IPS-15b (cell line): ENCODE measurements around the gene PMEPA1.

Source experiments
- H3K27me3 ChIP-seq: one replicate; pipeline ENCODE4 v1.6.1; 2013; ENCODE audit warnings: low read length; ENCODE audit not compliant: control insufficient read depth, insufficient read depth
- H3K36me3 ChIP-seq: one replicate; pipeline ENCODE4 v1.6.1; 2013; ENCODE audit warnings: low read length; ENCODE audit not compliant: control insufficient read depth, insufficient read depth
- H3K4me1 ChIP-seq: one replicate; pipeline ENCODE4 v1.6.1; 2013; ENCODE audit warnings: mild to moderate bottlenecking, low read length; ENCODE audit not compliant: control insufficient read depth, insufficient read depth
- H3K4me3 ChIP-seq: one replicate; pipeline ENCODE4 v1.5.1; 2013; ENCODE audit warnings: low read depth, low read length
- H3K9ac ChIP-seq: one replicate; pipeline ENCODE4 v1.6.1; 2013; ENCODE audit warnings: low read depth, mild to moderate bottlenecking, low read length
- H3K9me3 ChIP-seq: one replicate; pipeline ENCODE4 v1.6.1; 2013; ENCODE audit warnings: mild to moderate bottlenecking, low read length; ENCODE audit not compliant: control insufficient read depth, insufficient read depth

The PMEPA1 gene

DNA sequence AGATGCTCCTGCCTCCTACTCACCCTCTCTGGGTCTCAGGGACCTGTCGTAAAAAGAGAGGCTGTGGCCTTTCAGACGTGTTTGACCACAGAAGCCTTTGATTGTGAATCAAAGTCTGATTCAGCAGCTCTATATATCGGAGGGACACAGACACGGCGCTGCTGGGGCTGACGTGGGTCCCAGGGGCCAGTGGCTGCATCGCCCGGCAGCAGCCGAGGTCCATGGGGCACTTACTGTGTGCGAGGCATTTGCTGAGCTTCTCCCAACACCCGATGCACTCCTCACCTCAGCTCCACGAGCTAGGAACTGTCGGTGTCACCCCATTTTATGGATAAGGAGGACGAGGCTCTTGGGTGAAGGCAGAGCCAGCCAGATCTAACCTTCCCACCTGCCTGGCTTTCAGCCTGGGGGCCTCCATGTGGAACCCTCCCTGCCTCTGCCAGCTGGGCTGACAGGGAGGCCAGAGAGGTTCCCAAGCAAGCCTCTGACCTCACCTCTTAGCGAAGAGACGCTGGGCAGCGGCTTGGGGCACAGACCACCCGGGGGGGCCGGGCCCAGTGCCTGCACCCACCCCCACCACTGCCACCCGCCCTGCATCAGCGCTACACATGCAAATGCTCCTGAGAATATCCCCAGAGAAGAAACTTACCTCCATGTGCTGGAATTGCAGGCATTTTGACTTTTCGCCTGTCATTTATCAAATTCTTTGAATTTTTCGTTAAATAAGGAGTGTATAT lies 19.9 kb downstream of the PMEPA1 start:
- Histone ChIP-seq H3K9me3 (no peaks in the 10 kb centered on the region), H3K4me1 (peaks cover 6% of the 10 kb centered on the region), H3K4me3 (no peak overlapping the region), H3K9ac (no peak overlapping the region), H3K36me3 (no peaks in the 10 kb centered on the region), H3K27me3 (no peaks in the 10 kb centered on the region)

DNA sequence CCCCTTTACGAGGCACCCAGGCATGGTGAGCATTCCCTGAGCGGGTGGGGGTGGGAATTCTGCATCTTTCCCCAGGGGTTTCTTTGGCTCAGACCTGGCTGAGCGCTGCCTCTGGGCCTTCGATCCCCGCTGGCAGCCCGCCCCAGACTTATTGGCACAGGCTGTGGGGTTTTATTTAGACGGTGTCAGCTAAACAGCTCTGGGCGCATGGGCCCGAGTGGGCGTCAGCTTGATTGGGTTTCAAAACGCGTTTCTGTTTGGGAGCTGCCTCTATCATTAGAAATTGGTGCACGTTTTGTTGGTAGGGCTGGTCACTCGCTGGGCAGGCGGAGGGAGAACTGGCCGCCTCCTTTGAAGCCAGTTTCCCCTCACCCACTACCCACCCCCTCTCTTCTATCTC lies 21.0 kb downstream of the PMEPA1 start:
- H3K4me3 ChIP-seq, result no peak overlapping the region
- no peaks in the 10 kb centered on the region for H3K9me3 ChIP-seq
- no peaks in the 10 kb centered on the region for H3K36me3 ChIP-seq
- H3K27me3 ChIP-seq, result no peaks in the 10 kb centered on the region
- peaks cover 13% of the 10 kb centered on the region for H3K4me1 ChIP-seq
- no peak overlapping the region for H3K9ac ChIP-seq

DNA sequence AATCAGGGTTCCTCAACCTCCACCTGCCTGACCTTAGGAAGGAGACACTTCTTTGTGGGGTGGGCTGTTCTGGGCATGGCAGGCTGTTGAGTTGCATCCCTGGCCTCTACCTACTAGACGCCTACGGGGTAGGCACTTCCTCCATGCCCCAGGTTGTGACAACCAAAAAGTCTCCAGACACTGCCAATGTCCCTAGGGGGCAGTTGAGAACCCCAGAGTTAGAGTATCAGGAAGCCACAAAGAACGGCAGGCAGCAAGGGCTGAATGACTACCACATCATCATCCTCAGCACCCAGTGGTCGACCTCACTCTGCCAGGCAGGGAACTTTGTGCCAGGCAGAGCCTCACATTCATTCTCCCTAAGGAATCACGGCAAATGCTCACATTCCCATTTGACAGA lies 21.5 kb downstream of the PMEPA1 start:
- H3K4me3 ChIP-seq, result no peak overlapping the region
- H3K36me3 ChIP-seq, result no peaks in the 10 kb centered on the region
- no peaks in the 10 kb centered on the region for H3K27me3 ChIP-seq
- no peaks in the 10 kb centered on the region for H3K9me3 ChIP-seq
- peaks cover 13% of the 10 kb centered on the region for H3K4me1 ChIP-seq
- H3K9ac ChIP-seq, result no peak overlapping the region

DNA sequence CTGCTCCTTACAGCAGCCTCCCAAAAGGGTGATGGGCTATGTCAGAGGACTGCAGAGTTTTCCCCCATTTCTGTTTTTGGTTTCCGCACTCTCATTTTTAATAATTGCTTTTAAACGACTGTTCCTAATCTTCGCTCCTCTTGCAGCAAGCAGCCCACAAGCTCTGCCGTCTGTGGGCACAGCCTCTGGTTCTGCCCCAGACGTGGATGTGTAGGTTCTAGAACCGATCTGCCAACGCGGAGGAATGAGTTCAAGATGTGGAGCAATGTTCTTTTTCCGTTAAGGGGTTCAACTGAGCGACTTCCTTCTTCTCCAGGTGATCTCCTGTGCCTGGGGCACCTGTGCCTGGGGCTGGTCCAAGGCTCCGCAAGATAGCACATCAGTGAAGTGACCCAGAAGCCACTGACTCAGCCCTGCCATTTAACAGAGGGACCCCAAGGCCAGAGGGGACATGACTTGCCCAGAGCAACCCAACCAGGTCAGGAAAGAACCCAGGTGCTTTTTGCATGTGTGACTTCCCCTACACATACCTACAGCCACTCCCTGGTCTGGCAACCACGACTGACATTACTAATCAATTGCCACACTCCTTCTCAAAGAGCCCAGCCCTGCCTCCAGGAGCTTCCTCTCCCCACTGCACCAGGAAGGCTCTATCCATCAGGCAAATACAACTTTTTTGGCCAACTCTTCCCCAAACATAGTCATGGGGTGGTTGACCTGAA lies 22.7 kb downstream of the PMEPA1 start:
- Histone ChIP-seq H3K9me3 (no peaks in the 10 kb centered on the region), H3K4me1 (peaks cover 17% of the 10 kb centered on the region), H3K36me3 (no peaks in the 10 kb centered on the region), H3K27me3 (no peaks in the 10 kb centered on the region), H3K4me3 (no peak overlapping the region), H3K9ac (no peak overlapping the region)

DNA sequence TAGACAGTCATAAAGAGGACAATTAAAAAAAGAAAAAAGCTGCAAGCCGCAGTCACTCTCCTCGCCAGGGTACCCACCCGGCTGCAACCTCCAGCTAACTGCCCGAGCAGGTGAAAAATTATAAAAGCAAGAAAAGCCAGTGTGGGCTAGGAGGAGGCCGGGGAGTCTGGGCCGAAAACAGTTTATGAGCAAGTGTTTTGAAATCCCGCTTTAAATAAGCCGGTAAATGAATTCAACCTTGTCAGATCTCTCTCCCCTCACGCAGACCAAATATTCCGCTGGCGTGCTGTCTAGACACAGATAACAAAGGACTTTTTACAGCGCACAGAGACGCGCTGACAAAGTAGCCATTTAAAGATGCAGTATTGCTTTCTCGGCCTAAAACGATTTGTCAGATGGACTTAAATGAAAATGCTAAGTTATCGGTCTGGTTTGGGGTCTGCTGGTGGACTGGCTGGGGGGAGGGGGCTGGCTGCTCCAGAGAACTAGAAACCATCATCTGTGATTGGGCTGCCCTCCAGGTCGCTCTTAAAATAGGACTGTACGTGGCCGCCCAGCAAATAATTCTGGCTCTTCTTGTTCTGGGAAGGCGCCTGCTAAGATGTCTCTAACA lies 24.6 kb downstream of the PMEPA1 start:
- Histone ChIP-seq H3K4me3 (no peak overlapping the region), H3K9ac (no peak overlapping the region), H3K36me3 (no peaks in the 10 kb centered on the region), H3K4me1 (peaks cover 21% of the 10 kb centered on the region), H3K27me3 (no peaks in the 10 kb centered on the region), H3K9me3 (no peaks in the 10 kb centered on the region)

DNA sequence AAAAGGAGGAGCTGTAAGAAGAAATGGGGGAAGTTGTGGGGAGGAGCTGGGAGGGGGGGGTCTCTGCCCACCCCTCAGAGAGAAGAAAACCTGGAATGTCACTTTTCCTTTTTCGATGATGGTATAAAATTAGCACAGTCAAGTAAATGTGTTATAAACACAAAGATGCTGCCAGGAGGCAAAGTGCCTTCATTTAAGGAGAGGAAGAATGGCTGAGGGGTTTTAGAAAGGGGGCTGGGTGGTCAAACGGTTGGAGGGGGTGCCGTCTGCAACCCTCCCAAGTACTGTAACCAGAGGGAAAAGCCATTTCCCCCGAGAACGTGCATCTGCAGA lies 25.0 kb downstream of the PMEPA1 start:
- H3K9ac ChIP-seq, result no peak overlapping the region

DNA sequence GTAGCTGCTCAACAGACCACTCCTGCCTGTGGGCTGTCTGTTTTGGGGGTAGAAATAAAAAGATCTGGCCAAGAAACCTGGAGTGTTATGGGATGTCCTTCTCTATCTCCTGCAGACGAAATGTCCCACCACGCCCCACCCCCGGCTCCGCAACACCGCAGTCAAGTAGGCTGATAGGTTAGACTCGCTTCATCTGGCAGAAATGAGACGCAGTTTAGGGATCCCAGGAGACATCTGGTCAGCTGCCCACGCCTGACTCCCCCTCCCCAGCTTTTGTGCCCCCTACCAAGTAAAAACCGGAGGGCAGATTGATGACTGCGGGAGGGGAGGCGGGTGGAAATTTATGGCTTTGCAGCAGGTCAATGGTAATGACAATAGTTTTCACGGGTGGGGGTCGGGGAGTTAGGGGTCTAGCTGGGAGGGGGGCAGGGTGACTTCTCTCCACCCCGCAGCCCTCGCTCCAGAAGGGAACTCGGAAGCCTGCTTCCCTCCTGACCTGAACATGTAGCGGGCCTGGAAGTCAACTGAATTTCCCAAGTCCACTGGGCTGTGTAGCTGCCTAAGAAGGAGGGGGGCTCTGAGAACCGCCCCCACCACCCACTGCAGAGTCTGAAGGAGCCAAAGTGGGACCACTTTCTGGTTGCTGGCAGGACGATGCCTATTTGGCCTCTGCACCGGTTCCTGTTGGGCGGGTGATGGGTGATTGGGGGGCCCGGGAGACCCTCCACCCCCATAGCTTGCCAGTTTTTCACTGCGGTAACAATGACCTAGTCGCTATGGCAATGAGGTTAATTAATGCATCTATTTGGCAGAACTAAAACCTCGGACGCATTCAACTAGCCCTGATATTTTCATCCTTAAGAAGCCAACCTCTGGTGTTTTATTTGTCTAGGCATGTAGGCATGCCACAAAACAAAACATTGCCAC lies 25.7 kb downstream of the PMEPA1 start:
- Histone ChIP-seq H3K9ac (no peak overlapping the region), H3K27me3 (no peaks in the 10 kb centered on the region), H3K4me1 (peaks cover 28% of the 10 kb centered on the region), H3K4me3 (no peak overlapping the region), H3K36me3 (no peaks in the 10 kb centered on the region), H3K9me3 (no peaks in the 10 kb centered on the region)

More for the DNA sequence above, 25.0 kb downstream of the PMEPA1 start:
- peaks cover 24% of the 10 kb centered on the region for H3K4me1 ChIP-seq
- no peaks in the 10 kb centered on the region for H3K36me3 ChIP-seq
- no peak overlapping the region for H3K4me3 ChIP-seq
- no peaks in the 10 kb centered on the region for H3K27me3 ChIP-seq
- H3K9me3 ChIP-seq, result no peaks in the 10 kb centered on the region

DNA sequence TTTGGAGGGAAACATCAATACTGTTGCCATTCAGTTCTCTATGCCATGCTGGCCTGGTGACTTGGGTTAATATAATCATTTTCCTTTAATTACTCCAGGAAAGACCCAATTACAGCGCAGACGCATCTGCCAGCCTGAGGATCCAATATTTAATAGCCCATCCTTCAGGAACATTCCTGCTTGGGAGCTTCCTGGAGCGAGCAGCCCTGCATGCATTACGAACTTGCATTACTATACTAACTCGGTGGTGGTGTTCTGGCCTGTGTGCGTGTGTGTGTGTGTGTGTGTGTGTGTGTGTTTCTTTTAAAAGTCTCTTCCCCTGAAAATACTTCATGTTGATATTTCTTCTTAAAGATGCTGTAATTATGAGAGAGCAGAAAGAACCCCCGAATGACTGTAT lies 26.5 kb downstream of the PMEPA1 start:
- no peak overlapping the region for H3K4me3 ChIP-seq
- no peak overlapping the region for H3K9ac ChIP-seq

DNA sequence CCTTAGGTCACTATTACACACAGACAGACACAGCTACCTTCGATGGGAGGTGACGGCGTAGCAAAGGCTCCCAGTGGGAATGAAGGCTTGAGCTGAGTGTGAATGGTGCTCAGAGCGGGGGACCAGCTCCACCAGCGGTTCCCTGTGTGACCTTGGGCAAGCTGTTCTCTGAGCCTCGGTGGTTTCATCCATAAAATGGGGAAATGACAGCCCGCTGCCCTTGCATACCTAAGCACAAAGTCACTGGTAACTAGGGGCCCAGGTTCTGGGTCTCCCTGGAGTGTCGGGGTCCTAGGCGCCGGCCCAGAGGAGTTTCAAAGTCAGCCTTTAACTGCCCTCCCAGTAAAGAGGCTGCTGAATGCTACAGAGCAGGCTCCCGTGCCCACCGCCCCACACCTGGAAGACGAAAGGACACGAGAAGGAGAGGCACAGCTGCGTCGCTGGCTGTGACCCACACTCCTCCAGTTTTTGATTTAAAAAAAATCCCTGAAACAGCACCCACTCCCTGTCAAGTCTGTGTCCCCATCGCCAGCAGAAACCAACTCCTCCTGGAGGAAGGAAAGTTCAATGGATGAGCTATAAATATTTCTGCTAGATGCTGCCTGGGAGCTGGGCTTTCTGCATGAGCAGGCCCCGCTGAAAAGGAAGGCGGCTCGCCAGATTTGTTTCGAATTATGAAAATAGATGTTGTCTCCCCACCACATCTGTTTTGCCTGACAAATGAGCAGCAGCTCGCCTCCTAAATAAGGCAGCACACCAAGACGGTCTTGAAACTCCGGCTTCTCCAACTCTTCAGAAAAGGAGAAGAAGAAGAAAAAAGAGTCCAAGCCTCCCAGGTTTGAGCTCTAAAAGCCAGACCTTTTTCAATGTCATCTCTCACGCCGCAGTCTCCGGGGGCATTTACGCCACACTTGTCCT lies 27.4 kb downstream of the PMEPA1 start:
- Histone ChIP-seq H3K9ac (no peak overlapping the region), H3K36me3 (no peaks in the 10 kb centered on the region), H3K9me3 (no peaks in the 10 kb centered on the region), H3K27me3 (no peaks in the 10 kb centered on the region), H3K4me3 (no peak overlapping the region), H3K4me1 (peaks cover 28% of the 10 kb centered on the region)

More for the DNA sequence above, 26.5 kb downstream of the PMEPA1 start:
- Histone ChIP-seq H3K36me3 (no peaks in the 10 kb centered on the region), H3K27me3 (no peaks in the 10 kb centered on the region), H3K4me1 (peaks cover 28% of the 10 kb centered on the region), H3K9me3 (no peaks in the 10 kb centered on the region)

DNA sequence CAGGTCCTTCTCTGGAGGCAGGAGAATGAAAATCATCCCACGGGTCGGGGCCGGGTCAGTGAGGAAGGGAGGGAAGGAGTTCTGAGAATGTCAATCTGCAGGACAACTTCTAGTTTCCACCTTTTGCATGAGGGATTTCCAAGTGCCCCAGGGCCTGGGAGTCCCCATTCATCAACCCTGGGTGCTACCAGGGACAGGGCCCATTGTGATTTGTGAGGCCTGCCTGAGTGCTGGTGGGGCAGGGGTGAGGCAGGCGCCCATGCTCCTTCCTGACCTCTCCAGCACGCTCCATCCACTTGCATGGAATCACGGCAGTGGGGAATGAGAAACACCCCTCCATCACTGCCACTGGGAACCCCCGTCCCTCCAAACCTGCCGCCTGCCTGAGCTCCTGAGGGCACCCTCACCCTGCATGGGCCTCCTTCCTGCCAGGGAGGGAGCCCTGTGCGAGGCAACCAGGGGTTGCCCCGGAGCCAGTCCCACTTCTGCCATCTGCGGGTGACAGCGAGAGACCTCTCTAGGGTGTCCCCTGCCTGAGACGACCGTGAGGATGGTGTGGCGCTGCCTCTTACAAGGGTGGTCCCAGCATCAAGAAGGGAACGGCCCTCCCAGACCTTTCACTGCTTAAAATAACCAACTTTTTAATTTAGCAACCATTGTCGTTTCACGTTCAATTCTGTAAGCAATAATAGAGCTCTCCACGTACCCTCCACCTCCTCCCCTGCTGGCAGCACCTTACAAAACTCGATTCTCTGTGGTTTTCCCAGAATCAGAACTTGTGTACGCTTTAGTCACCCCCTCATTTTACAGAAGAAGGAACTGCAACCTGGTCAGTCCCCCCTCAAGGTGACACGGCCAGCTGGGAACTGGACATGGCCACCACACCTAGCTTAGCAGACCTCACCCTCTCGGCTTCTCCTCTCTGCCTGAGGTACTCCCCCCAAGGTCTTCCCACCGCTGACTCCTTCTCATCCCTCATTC lies 28.6 kb downstream of the PMEPA1 start:
- H3K36me3 ChIP-seq, result no peaks in the 10 kb centered on the region

More for the DNA sequence above, 28.6 kb downstream of the PMEPA1 start:
- Histone ChIP-seq H3K9ac (no peak overlapping the region), H3K9me3 (no peaks in the 10 kb centered on the region), H3K4me3 (no peak overlapping the region), H3K27me3 (no peaks in the 10 kb centered on the region), H3K4me1 (peaks cover 28% of the 10 kb centered on the region)
